Cardiac fibroblast (primary cell): ENCODE measurements around the gene HLTF.
A peak's percentile ranks its signal among the peaks of the same experiment; 100 is the strongest.

Experiments used
- DNase-seq, 2 donors: peaks; one replicate each; pipeline versions ENCODE4 v3.0.0 to v3.0.0-alpha.2; 2010; ENCODE audit warnings: low read depth in 2 of 2
- H3K4me3 ChIP-seq, 2 donors: replicated peaks in 1 of 2; 1 replicate in 1 of 2; 2 replicates in 1 of 2; pipeline ENCODE4 v1.5.1; 2011; ENCODE audit warnings: low read depth in 2 of 2, low read length in 2 of 2, mild to moderate bottlenecking in 2 of 2, moderate library complexity in 1 of 2
- TF ChIP-seq, protein P1 (sequence below): IDR thresholded peaks from one replicate; pipeline ENCODE4 v1.5.1; 2011; ENCODE audit warnings: low read depth, mild to moderate bottlenecking, low read length, inconsistent platforms

HLTF gene

DNA sequence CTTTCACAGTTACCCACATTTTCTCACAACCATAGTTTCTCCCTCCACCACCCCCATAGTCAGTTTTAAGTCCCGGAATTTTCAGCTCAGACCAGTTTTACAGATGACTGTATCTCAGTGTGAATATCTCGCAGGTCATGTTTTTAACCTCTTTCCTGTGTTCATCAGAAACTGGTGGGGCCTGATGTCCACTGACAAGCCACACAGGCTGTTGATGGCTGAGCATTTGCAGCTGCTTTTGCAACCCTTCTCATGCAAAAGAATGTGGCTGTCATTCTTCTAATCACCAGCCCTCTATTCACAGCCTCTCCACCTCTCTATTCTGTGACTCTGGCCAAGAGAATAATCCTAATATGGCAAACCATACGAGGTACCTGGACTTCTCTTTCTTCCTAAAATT, 86.5 kb downstream of the HLTF start:
- DNase-seq = peak in 1 of 2 donors; percentile 57
- no peak overlapping the region for H3K4me3 ChIP-seq
- TF ChIP-seq, protein P1, sequence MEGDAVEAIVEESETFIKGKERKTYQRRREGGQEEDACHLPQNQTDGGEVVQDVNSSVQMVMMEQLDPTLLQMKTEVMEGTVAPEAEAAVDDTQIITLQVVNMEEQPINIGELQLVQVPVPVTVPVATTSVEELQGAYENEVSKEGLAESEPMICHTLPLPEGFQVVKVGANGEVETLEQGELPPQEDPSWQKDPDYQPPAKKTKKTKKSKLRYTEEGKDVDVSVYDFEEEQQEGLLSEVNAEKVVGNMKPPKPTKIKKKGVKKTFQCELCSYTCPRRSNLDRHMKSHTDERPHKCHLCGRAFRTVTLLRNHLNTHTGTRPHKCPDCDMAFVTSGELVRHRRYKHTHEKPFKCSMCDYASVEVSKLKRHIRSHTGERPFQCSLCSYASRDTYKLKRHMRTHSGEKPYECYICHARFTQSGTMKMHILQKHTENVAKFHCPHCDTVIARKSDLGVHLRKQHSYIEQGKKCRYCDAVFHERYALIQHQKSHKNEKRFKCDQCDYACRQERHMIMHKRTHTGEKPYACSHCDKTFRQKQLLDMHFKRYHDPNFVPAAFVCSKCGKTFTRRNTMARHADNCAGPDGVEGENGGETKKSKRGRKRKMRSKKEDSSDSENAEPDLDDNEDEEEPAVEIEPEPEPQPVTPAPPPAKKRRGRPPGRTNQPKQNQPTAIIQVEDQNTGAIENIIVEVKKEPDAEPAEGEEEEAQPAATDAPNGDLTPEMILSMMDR = no peak

DNA sequence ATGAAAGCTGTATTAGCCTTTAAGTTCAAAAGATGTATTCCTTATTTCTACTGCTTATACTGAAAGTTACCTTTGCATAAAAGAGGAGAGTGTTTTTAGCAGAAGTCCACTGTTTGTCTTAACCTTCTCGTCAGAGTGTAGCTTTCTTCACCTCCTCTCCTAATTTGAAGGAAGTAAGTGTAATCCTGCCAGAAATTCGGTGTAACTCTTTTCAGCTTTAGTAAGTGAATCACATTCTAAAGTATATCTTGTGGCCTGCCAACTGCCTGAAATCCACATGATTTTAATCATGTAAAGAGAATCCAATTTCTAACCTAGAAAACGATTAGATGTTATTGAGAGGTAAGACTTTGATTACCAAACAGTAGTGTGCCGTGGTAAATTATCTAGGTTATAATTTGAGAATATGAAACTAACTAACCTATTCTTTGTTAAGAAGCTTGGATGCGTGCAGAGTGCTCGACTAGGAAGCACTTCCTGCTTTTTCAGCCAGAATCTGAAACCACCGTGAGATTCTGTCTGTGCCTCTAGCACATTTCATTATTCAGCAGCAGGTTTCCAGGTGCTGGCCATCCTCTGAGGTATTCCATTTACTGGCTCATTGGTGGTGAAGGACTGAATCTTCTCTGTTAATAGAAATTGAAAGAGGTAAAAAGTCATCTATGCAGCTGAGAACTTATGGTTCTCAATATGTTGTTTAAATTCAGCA, 87.5 kb downstream of the HLTF start:
- no peak overlapping the region for H3K4me3 ChIP-seq
- TF ChIP-seq, protein P1 = no peak

DNA sequence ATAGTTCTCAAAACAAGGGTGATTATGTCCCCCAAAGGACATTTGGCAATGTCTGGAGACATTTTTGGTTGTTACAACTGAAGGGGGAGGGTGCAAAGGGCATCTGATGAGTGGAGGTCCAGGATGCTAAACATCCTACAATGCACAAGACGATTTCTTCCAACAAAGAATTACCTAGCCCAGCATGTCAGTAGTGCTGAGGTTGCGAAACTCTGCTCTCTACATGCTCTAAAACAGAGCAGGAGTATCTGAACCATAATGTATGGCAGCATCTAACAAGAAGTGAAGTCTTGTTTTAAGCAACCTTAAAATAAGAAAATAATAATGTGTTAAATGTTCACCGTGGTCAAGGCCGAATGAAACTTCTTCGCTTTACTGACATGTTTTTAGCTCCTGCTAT, 88.0 kb downstream of the HLTF start:
- TF ChIP-seq, protein P1 = no peak
- no peak overlapping the region for H3K4me3 ChIP-seq
- no peak for DNase-seq

More for the DNA sequence above, 87.5 kb downstream of the HLTF start:
- DNase-seq = no peak

DNA sequence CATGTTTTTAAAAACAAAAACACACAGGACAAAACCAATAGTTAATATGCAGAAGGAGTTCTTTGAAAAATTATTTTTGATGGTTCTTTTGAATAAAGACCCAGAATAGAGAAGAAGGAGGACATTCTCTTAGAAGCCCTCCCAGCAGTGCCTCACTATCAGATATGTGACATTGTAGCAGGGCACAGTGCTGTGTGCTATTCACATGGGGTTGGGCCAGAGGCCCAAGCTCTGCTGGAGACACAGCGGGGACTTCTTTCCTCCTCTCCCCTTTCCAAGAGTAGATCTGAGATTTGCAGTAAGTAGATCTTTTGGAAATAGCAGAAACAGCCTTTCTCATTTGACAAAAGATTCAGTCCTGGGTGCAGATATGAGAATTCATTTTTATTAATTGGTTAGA, 88.7 kb downstream of the HLTF start:
- H3K4me3 ChIP-seq = no peak overlapping the region
- DNase-seq = no peak
- TF ChIP-seq, protein P1 = no peak

DNA sequence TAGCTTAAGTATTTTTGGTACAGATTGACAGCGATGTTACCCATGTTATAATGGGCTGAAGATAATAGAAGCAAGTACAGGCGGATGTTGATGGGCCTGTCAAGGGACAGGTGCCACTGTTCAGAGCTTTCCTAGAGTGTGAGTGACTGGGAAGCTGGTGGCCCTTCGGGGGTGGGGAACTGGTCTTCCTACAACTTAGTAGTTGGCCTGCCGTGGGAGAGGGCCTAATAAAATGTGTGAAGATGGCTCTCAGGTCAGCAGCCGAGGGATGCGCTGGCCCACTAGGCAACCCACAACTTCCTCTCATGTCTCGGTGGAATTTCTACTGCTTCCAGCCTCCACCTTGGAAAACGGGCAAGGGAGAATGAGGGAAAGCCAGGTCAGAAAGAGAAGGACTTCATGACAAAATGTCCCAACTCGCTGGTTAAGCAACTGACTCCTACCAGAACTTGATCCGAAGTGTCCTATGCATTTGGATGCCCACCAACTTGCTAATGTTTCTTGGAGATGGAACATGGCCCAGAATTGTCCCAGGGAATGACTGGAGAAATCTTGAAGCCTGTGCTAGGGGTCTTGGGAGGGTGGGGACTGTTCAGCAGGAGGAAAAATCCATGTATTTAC, 93.6 kb downstream of the HLTF start:
- no peak for DNase-seq
- H3K4me3 ChIP-seq = peak overlapping the region; percentile 68 to 79
- TF ChIP-seq, protein P1 = no peak

DNA sequence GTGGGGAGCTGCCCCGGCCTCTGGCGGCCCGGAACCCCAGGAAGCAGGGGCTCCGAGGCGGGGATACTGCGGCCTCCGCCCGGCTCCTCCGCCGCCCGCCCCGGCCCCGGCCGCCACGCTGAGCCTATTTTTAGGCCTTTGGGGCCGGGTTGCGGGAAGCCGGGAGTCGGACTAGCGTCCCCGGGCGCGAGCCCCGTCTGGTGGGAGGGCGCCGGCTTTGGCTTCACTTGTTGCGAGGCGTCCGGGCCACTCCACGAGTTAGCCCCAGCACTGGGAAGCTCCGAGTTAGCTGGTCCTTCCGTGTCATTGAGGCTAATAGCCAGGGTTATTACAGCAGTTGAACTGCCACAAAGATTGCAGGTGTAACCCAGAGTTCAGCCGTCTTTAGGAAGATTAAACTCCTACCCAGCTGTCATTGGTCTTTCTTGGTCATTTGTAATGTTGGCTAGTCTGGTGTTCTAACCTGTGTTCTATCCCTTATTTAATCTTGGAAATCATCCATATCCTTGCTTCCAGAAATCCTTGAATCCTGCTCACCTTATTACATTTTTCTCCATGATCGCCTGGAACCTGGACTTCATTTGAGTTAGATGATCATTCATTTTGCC, 94.2 kb downstream of the HLTF start:
- TF ChIP-seq, protein P1 = no peak
- peak overlapping the region; percentile 68 to 79 for H3K4me3 ChIP-seq
- peak; percentile 36 to 41 for DNase-seq
